Panc1 (cell line): ENCODE data around the gene PTGFRN. TPM values are rescaled to one million over a fixed set of nuclear protein-coding genes. Genes with fewer than 3 reads are reported as not detected.

Source experiments
- ATAC-seq: fragments of 200-7000 bp; cut with Tn5 transposase; 2 replicates; pipeline ENCODE4 v1.9.1; 2020; ENCODE audit warnings: mild to moderate bottlenecking, moderate library complexity
- BruUV-seq: library from RNA; stranded (reverse); fragments of 400-500 nt; replicated peaks from 2 replicates; lab custom pipeline; 2021; lab: Mats Ljungman, UMichigan
- CTCF ChIA-PET: fragments of 300-600 bp; sonication (Branson Sonifier 250); formaldehyde crosslinking; loops from one replicate; lab custom pipeline; 2022; ENCODE audit warnings: antibody characterized with exemption; lab: Charles Lee
- POLR2A ChIA-PET: fragments of 300-600 bp; sonication (Branson Sonifier 250); formaldehyde crosslinking; loops from one replicate; lab custom pipeline; 2022; ENCODE audit warnings: antibody characterized with exemption; lab: Charles Lee
- DNase-seq: peaks from one replicate; pipeline ENCODE4 v3.0.0-alpha.2; 2010; ENCODE audit warnings: low read depth, low spot score
- H3K27ac ChIP-seq: 2 replicates; pipeline ENCODE4 v1.5.1; 2011; ENCODE audit warnings: mild to moderate bottlenecking, low read length, inconsistent platforms
- H3K27me3 ChIP-seq: fragments of 200-500 bp; sonication (Bioruptor generic); 2 replicates; pipeline ENCODE4 v1.6.0; 2014; ENCODE audit warnings: low read length, inconsistent platforms; ENCODE audit not compliant: control insufficient read depth, insufficient read depth
- H3K36me3 ChIP-seq: fragments of 200-500 bp; sonication (Bioruptor generic); 2 replicates; pipeline ENCODE4 v1.5.1; 2014; ENCODE audit warnings: inconsistent platforms, mild to moderate bottlenecking, low read length, moderate library complexity; ENCODE audit not compliant: control insufficient read depth, insufficient read depth
- H3K4me1 ChIP-seq: 2 replicates; pipeline ENCODE4 v1.5.1; 2011; ENCODE audit warnings: inconsistent platforms, mild to moderate bottlenecking, low read length, moderate library complexity; ENCODE audit not compliant: control insufficient read depth, insufficient read depth
- H3K4me3 ChIP-seq, 2 experiments: 2 replicates each; pipeline ENCODE4 v1.5.1; 2011 to 2012; ENCODE audit warnings: low read depth in 2 of 2, low read length in 2 of 2, mild to moderate bottlenecking in 2 of 2, inconsistent platforms in 1 of 2, moderate library complexity in 1 of 2
- H3K9me3 ChIP-seq: fragments of 200-500 bp; sonication (Bioruptor generic); 2 replicates; pipeline ENCODE4 v1.5.1; 2014; ENCODE audit warnings: low read depth, mild to moderate bottlenecking, inconsistent platforms, low read length, moderate library complexity; ENCODE audit not compliant: control insufficient read depth, insufficient read depth
- CTCF ChIP-seq: fragments of 450-650 bp; IDR thresholded peaks from 2 replicates; pipeline ENCODE4 v1.5.1; 2017; ENCODE audit warnings: mild to moderate bottlenecking
- POLR2AphosphoS5 ChIP-seq: IDR thresholded peaks from 2 replicates; pipeline ENCODE4 v1.6.1; 2012; ENCODE audit warnings: mild to moderate bottlenecking, low read depth, low read length, moderate library complexity
- SIN3A ChIP-seq: IDR thresholded peaks from 2 replicates; pipeline ENCODE4 v1.6.1; 2012; ENCODE audit warnings: low read depth, mild to moderate bottlenecking, low read length, moderate library complexity, borderline replicate concordance; ENCODE audit not compliant: insufficient read depth
- TCF7L2 ChIP-seq: IDR thresholded peaks from 2 replicates; pipeline ENCODE4 v1.6.1; 2011; ENCODE audit warnings: mild to moderate bottlenecking, low read depth, low read length, inconsistent platforms
- in situ Hi-C: cut with HindIII; loops from 2 replicates; pipeline ENCODE4 v1.10.0; 2016; ENCODE audit warnings: low sequenced_read_pairs, low pct_unique_long_range_greater_than_20kb
- intact Hi-C: fragments of 100-400 bp; cut with micrococcal nuclease; formaldehyde crosslinking; loops from one replicate; pipeline ENCODE4 v1.10.0; 2022; ENCODE audit not compliant: unreplicated experiment
- total RNA-seq: library from RNA; stranded (reverse); gene quantifications from one replicate; pipeline ENCODE4 v1.2.1, GENCODE V29; 2021; ENCODE audit not compliant: unreplicated experiment
- TF ChIP-seq, protein P1 (sequence below), 2 experiments: IDR thresholded peaks; 2 replicates each; pipeline ENCODE4 v1.6.1; 2011 to 2012; ENCODE audit warnings: low read depth in 2 of 2, control low read depth in 1 of 2, low read length in 1 of 2, mild to moderate bottlenecking in 1 of 2, moderate library complexity in 1 of 2; ENCODE audit not compliant: insufficient read depth in 1 of 2

Gene PTGFRN
- total RNA-seq, 1 experiment from 2014 or later = 5.2 TPM

GRCh38 chr1:117010310-117010969 is 100.7 kb downstream of the PTGFRN start:
- no peak for DNase-seq
- in situ Hi-C loops = no loop called here
- Histone ChIP-seq H3K36me3 (no peaks in the 10 kb centered on the region), H3K9me3 (no peaks in the 10 kb centered on the region), H3K4me1 (no peaks in the 10 kb centered on the region), H3K4me3 (no peak overlapping the region), H3K27me3 (peaks cover under 1% of the 10 kb centered on the region), H3K27ac (no peak overlapping the region)
- POLR2A ChIA-PET = no interaction called here
- BruUV-seq = no TSS peak
- no peak for ATAC-seq
- TF ChIP-seq TCF7L2 (no peak), SIN3A (no peak), CTCF (no peak), POLR2AphosphoS5 (no peak)
- TF ChIP-seq, protein P1, sequence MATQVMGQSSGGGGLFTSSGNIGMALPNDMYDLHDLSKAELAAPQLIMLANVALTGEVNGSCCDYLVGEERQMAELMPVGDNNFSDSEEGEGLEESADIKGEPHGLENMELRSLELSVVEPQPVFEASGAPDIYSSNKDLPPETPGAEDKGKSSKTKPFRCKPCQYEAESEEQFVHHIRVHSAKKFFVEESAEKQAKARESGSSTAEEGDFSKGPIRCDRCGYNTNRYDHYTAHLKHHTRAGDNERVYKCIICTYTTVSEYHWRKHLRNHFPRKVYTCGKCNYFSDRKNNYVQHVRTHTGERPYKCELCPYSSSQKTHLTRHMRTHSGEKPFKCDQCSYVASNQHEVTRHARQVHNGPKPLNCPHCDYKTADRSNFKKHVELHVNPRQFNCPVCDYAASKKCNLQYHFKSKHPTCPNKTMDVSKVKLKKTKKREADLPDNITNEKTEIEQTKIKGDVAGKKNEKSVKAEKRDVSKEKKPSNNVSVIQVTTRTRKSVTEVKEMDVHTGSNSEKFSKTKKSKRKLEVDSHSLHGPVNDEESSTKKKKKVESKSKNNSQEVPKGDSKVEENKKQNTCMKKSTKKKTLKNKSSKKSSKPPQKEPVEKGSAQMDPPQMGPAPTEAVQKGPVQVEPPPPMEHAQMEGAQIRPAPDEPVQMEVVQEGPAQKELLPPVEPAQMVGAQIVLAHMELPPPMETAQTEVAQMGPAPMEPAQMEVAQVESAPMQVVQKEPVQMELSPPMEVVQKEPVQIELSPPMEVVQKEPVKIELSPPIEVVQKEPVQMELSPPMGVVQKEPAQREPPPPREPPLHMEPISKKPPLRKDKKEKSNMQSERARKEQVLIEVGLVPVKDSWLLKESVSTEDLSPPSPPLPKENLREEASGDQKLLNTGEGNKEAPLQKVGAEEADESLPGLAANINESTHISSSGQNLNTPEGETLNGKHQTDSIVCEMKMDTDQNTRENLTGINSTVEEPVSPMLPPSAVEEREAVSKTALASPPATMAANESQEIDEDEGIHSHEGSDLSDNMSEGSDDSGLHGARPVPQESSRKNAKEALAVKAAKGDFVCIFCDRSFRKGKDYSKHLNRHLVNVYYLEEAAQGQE (IDR thresholded peaks at IDR 0.05; ENCODE audit: insufficient read depth in 1 of 2, low read depth in 2 of 2, low read length in 1 of 2) = no peak
- intact Hi-C loops = no loop called here
- CTCF ChIA-PET = no interaction called here

GRCh38 chr1:117011334-117011733 is 101.6 kb downstream of the PTGFRN start:
- DNase-seq (no peak), ATAC-seq (no peak)
- no TSS peak for BruUV-seq
- Histone ChIP-seq H3K36me3 (no peaks in the 10 kb centered on the region), H3K9me3 (no peaks in the 10 kb centered on the region), H3K27ac (no peak overlapping the region), H3K4me1 (no peaks in the 10 kb centered on the region), H3K27me3 (peaks cover 2% of the 10 kb centered on the region), H3K4me3 (no peak overlapping the region)
- in situ Hi-C loops = no loop called here
- ChIA-PET POLR2A (no interaction called here), CTCF (no interaction called here)
- intact Hi-C loops = no loop called here
- no peak for TF ChIP-seq TCF7L2
- TF ChIP-seq, protein P1 (IDR thresholded peaks at IDR 0.05; ENCODE audit: insufficient read depth in 1 of 2, low read depth in 2 of 2, low read length in 1 of 2) = no peak
- no peak for TF ChIP-seq POLR2AphosphoS5
- TF ChIP-seq SIN3A = no peak
- no peak for TF ChIP-seq CTCF
